GM19240 (cell line): ENCODE measurements around the gene NDUFS3.

Source experiments
- DNase-seq: peaks from one replicate; pipeline ENCODE4 v3.0.0; 2011; ENCODE audit warnings: low spot score; ENCODE audit not compliant: insufficient read length

The NDUFS3 gene

GRCh38 chr11:47589977-47590861 lies 11.3 kb downstream of the NDUFS3 start:
- DNase-seq, result no peak

- DNase-seq, result no peak
These were observed 12.9 kb downstream of the NDUFS3 start for GRCh38 chr11:47591764-47592163.

GRCh38 chr11:47592251-47592650 lies 13.4 kb downstream of the NDUFS3 start:
- DNase-seq, result no peak

GRCh38 chr11:47592970-47593369 lies 14.1 kb downstream of the NDUFS3 start:
- DNase-seq, result no peak

- DNase-seq, result no peak
These were observed 14.6 kb downstream of the NDUFS3 start for GRCh38 chr11:47593492-47593933.

- DNase-seq, result no peak
These were observed 15.3 kb downstream of the NDUFS3 start, which contains the start of gene C1QTNF4 for GRCh38 chr11:47593934-47594855. C1QTNF4 (minus strand) TSS chr11:47594411; CDS start chr11:47590810, 3,601 bp downstream.

GRCh38 chr11:47595029-47595428 lies 16.2 kb downstream of the NDUFS3 start:
- DNase-seq, result no peak

- DNase-seq, result no peak
These were observed 17.1 kb downstream of the NDUFS3 start for GRCh38 chr11:47595967-47596366.

GRCh38 chr11:47599902-47600301 lies 21.0 kb downstream of the NDUFS3 start:
- DNase-seq, result no peak

- DNase-seq, result no peak
These were observed 24.4 kb downstream of the NDUFS3 start for GRCh38 chr11:47603295-47603694.

GRCh38 chr11:47605921-47606320 lies 27.0 kb downstream of the NDUFS3 start:
- DNase-seq, result no peak

- DNase-seq, result no peak
These were observed 27.9 kb downstream of the NDUFS3 start for GRCh38 chr11:47606731-47607130.

- DNase-seq, result no peak
These were observed 28.5 kb downstream of the NDUFS3 start for GRCh38 chr11:47607380-47607779.

GRCh38 chr11:47609675-47610074 lies 30.8 kb downstream of the NDUFS3 start:
- no peak for DNase-seq

- no peak for DNase-seq
These were observed 32.5 kb downstream of the NDUFS3 start for GRCh38 chr11:47611348-47611794.

GRCh38 chr11:47615249-47615648 lies 36.4 kb downstream of the NDUFS3 start:
- no peak for DNase-seq

- no peak for DNase-seq
These were observed 38.0 kb downstream of the NDUFS3 start for GRCh38 chr11:47616726-47617416.

- DNase-seq, result no peak
These were observed 38.5 kb downstream of the NDUFS3 start for GRCh38 chr11:47617417-47617809.

- no peak for DNase-seq
These were observed 42.0 kb downstream of the NDUFS3 start for GRCh38 chr11:47620836-47621378.

GRCh38 chr11:47626234-47626633 lies 47.4 kb downstream of the NDUFS3 start:
- DNase-seq, result no peak

- DNase-seq, result no peak
These were observed 49.2 kb downstream of the NDUFS3 start for GRCh38 chr11:47628026-47628425.
